GM23248 (cell line): Measurements from ENCODE around the gene VAPA.

ENCODE experiments used
- EZH2 ChIP-seq: fragments of 200-600 bp; sonication (generic); IDR thresholded peaks from 2 replicates; pipeline ENCODE4 v1.6.1; 2018; ENCODE audit warnings: antibody characterized with exemption, mild to moderate bottlenecking; ENCODE audit not compliant: insufficient read depth, poor library complexity, severe bottlenecking
- EZH2phosphoT487 ChIP-seq: fragments of 200-600 bp; sonication (generic); IDR thresholded peaks from 2 replicates; pipeline ENCODE4 v1.6.1; 2018; ENCODE audit warnings: antibody characterized with exemption, moderate library complexity, mild to moderate bottlenecking, low read depth; ENCODE audit not compliant: insufficient read depth

GRCh38 chr18:9988665-9989064 is 74.8 kb downstream of the VAPA start:
- no peak for TF ChIP-seq EZH2
- TF ChIP-seq EZH2phosphoT487, result no peak
